GM21447 (cell line): ENCODE results near the gene HS3ST4.
"Not testable (repeated sequence)": the region's sequence is repeated elsewhere in the genome, so short reads cannot be mapped to it uniquely, and the experiment has no call there.

ENCODE experiments used
- ATAC-seq: cut with Tn5 transposase; IDR thresholded peaks from one replicate; pipeline ENCODE4 v1.9.1; 2021; ENCODE audit not compliant: unreplicated experiment

HS3ST4 gene

DNA sequence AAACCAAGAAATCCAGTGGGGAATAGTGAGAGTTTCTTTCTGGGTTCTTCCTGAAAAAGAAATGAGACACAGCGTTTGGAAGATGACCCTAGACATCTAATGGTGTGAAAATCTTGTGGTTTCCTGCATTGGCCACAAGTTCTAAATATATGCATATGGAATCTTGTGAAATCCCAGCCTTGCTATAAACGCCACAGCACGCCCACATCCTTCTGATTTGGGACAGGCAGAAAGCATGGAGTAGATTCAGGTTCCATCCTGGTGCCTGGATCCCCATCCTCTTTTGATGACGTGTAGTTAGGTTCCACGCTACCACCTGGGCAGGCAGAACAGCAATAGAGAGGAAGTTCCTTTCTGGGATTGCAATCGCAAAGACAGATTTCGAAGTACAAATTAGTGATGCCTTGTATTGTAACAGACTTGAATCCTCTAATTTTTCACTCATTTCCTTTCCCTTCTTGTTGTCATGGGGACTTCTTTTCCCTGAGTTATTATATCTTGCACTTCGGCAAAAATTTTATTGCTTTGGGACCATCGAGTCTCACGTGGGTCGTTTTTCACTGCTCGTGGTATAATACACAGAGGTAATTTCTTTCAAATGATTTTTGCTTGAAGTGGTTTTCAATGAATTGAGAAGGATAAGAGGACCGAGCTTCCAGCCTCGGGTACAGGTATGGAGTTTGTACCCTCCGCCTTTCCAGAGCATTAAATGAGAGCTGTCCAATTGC, 37.6 kb downstream of the HS3ST4 start:
- ATAC-seq = no peak

DNA sequence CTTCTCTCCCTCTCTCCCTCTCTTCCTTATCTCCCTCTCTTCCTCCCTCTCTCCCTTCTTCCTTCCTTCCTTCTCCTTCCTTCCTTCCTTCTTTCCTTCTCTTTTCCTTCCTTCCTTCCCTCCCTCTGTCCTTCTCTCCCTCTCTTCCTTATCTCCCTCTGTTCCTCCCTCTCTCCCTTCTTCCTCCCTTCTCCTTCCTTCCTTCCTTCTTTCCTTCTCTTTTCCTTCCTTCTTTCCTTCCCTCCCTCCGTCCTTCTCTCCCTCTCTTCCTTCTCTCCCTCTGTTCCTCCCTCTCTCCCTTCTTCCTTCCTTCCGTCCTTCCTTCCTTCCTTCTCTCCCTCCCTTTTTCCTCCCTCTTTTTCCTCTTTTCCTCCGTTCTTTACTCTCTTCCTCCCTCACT, 38.6 kb downstream of the HS3ST4 start:
- ATAC-seq = no peak

DNA sequence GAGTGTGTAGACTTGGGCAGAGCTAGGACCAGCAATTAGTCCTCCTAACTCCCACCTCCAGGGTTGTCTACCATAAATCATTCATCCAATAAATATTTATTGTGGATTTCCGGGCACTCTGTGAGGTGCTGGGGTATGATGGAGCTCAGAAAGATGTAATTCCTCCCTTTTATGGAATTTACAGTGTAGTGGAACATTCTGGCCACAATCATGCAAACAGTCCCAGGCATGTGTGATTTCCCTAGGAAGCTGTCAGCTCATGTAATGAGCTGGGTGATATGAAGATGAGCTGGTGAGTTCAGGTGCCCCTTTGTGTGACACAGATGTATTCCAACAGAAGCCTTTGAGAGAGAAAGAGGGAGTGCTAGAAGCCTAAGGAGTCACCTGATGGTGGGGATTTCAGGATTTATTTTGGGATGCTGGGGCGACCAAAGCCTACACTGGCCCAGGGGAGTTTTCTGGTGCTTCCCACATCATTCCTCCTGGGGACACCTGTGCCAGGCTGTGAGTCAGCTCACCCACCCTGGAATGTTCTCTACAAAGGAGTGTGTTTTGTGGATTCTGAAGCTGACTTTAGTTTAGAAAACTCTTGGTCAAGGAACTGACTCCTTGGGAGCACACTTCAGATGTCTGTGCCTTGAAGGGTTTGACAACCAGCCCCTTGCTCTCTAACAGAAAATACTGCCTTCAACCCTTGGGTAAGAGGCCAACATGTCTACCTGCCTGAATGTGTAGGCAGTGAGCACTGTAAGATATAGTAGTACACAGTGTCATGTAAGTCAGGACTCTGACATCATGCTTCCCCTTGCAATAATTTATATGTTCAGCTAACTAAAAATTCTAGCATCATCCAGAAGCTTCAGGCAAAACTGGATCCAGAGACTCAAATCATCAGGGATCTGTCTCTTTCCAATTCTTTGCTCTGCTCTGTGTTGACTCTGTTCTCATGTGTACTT, 42.9 kb downstream of the HS3ST4 start:
- no peak for ATAC-seq

DNA sequence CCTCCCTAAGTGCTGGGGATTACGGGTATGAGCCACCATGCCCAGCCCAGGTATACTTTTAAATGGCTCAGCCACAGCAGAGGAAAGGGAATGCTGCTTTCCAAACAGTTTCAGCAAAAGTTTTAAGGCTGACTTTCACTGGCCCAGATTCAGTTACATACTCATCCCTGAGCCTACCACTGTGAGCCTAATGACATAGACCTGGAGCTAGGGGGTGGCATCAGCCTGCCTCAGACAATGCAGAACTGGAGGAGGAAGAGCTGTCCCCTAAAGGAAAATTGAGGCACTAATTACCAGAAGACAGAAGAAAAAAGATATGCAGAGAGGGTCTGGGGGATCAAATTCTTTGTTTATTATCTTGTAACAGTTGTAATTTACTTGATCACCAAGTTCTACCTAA, 43.9 kb downstream of the HS3ST4 start:
- no peak for ATAC-seq

- no peak for ATAC-seq
Observed at GRCh38 chr16:25747160-25747758, 55.5 kb downstream of the HS3ST4 start.

GRCh38 chr16:25748092-25748654, 56.4 kb downstream of the HS3ST4 start:
- no peak for ATAC-seq

- ATAC-seq = no peak
Observed at GRCh38 chr16:25750488-25751216, 58.9 kb downstream of the HS3ST4 start.

- no peak for ATAC-seq
Observed at GRCh38 chr16:25751230-25751835, 59.6 kb downstream of the HS3ST4 start.

GRCh38 chr16:25764466-25764865, 72.7 kb downstream of the HS3ST4 start:
- no peak for ATAC-seq

- no peak for ATAC-seq
Observed at GRCh38 chr16:25771216-25771615, 79.5 kb downstream of the HS3ST4 start.

DNA sequence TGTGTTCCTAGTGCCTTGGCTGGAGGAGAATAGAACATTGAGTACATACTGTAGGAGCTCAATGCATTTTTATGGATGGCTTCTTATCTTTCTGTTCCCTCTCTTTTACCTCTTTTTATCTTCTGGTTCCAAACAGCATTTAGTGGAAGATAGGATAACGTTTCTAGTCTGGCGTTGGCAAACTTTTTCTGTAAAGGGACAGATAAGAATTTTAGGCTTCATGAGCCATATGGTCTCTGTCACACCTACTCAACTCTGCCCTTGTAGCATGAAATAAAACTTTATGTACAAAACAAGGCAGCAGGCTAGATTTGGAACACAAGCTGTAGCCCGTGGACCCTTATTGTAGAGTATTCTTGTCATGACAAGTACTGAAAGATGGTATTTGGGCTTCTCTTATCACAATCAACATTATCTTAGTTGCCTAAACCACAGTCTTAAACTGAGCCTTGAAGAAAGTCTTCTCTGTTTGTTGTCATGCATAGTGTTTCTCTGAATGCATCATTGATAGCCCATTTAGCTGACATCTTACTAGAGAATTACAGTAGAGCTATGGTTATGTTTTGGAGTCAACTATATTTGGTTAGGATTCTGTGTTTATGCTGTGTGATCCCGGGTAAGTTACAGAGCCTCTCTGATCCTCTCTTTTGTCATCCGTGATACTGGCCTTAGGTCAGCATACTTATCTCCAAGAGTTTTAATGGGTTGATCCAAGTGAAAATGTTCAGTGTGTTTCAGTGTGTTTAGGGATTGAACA, 80.2 kb downstream of the HS3ST4 start:
- no peak for ATAC-seq

GRCh38 chr16:25776214-25776613, 84.5 kb downstream of the HS3ST4 start:
- ATAC-seq = not testable (repeated sequence)

DNA sequence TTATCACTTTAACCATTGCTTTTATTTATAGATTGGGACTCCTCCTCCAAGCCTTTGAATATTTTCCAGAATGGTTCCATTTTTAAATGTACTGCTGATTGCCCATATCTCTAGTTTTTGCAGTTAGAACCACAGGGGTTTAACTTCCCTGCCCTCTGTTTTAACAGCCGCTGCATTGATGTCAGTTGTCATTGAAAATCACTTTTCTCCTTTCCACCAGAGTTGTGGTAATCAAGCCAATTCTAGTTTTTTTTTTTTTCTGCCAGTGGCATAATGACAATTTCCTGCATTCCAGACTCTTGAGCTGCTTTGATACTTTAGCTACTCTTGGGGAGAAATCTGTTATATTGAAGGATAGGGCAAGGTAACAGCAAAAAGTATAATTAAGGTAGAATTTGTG, 91.5 kb downstream of the HS3ST4 start:
- ATAC-seq = no peak

- ATAC-seq = no peak
Observed at GRCh38 chr16:25785361-25785760, 93.6 kb downstream of the HS3ST4 start.

DNA sequence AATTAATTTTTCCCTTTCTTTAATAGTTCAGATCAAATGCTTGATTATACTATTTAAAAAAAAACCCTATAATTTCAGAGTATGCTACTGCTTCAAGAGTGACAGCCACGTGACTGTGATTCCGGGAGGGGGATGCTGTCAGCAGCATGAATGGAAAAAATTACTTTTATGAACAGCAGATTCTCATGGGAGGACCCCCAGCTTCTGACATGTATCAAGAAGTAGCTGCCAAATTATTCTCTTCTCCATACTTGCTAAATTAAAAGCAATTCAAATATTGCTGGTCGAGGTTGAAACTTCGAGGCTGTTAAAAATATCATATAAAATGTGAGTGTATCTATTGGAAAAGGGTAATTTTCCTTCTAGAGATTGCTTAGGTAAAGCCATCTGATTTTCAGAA, 95.0 kb downstream of the HS3ST4 start:
- ATAC-seq = no peak

- no peak for ATAC-seq
Observed at GRCh38 chr16:25788637-25789036, 96.9 kb downstream of the HS3ST4 start.

DNA sequence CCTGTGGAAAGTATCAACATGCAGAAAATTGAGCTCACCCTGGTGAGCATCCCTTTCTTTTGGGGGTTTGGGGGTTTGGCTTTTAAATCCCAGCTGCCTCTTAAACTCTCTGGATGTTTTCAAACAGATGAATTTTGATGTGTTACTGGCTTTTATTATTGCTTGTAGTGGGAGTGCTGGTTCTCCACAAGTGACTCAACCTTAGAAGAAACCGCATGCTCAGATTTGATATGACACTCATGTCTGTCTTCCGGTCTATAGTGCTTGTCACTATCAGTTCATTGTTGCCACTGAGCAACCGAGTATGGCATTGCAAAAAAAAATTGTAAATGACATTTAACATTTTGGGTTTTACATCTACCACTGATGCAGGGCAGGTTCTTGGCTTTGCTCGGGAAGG, 104.5 kb downstream of the HS3ST4 start:
- no peak for ATAC-seq

GRCh38 chr16:25798065-25798464, 106.3 kb downstream of the HS3ST4 start:
- ATAC-seq = no peak

- no peak for ATAC-seq
Observed at GRCh38 chr16:25799816-25800215, 108.1 kb downstream of the HS3ST4 start.

GRCh38 chr16:25812215-25812614, 120.5 kb downstream of the HS3ST4 start:
- ATAC-seq = no peak
